Activated CD4-positive, alpha-beta T cell treated with anti-CD3 and anti-CD28 coated beads for 4 hours (primary cell): Measurements from ENCODE around the gene RUSF1.
"Not testable (repeated sequence)": the region's sequence is repeated elsewhere in the genome, so short reads cannot be mapped to it uniquely, and the experiment has no call there.

Source experiments
- DNase-seq, 2 donors: peaks; one replicate each; pipeline ENCODE4 v3.0.0-alpha.2; 2020

RUSF1 gene

GRCh38 chr16:31485571-31485970 lies 22.6 kb downstream of the RUSF1 start:
- DNase-seq: no peak

GRCh38 chr16:31484491-31485171 lies 23.6 kb downstream of the RUSF1 start:
- no peak for DNase-seq

GRCh38 chr16:31484048-31484447 lies 24.1 kb downstream of the RUSF1 start:
- not testable (repeated sequence) for DNase-seq

GRCh38 chr16:31483081-31483480 lies 25.1 kb downstream of the RUSF1 start, which contains the start of gene SLC5A2:
SLC5A2 (plus strand) TSS chr16:31483123; CDS start chr16:31483137, 14 bp downstream.
- DNase-seq: no peak

GRCh38 chr16:31480851-31481536 lies 27.2 kb downstream of the RUSF1 start:
- DNase-seq: no peak

- no peak for DNase-seq
Observed at GRCh38 chr16:31479751-31480150, 28.4 kb downstream of the RUSF1 start.

GRCh38 chr16:31478956-31479355 lies 29.2 kb downstream of the RUSF1 start:
- DNase-seq: no peak

GRCh38 chr16:31477220-31478216 lies 30.7 kb downstream of the RUSF1 start:
- DNase-seq: peak in 1 of 2 donors; percentile 33

GRCh38 chr16:31476303-31477219 lies 31.6 kb downstream of the RUSF1 start:
- DNase-seq: peak; percentile 93 to 94

- DNase-seq: no peak
Observed at GRCh38 chr16:31475946-31476302, 32.3 kb downstream of the RUSF1 start.

GRCh38 chr16:31474773-31475738 lies 33.1 kb downstream of the RUSF1 start:
- no peak for DNase-seq

- DNase-seq: no peak
Observed at GRCh38 chr16:31474173-31474714, 33.9 kb downstream of the RUSF1 start.

GRCh38 chr16:31473264-31473984 lies 34.8 kb downstream of the RUSF1 start:
- no peak for DNase-seq

- peak in 1 of 2 donors; percentile 36 for DNase-seq
Observed at GRCh38 chr16:31472709-31473203, 35.4 kb downstream of the RUSF1 start.

GRCh38 chr16:31471875-31472708 lies 36.1 kb downstream of the RUSF1 start, which contains the start of gene TGFB1I1:
TGFB1I1 (plus strand) TSS chr16:31472152; CDS start chr16:31472189, 37 bp downstream.
- no peak for DNase-seq

- DNase-seq: no peak
Observed at GRCh38 chr16:31471241-31471874, 36.8 kb downstream of the RUSF1 start.

GRCh38 chr16:31470615-31471014 lies 37.6 kb downstream of the RUSF1 start:
- no peak for DNase-seq

- no peak for DNase-seq
Observed at GRCh38 chr16:31467858-31468257, 40.3 kb downstream of the RUSF1 start.
